SK-MEL-5 (cell line): ENCODE results near the gene ORAI2. TPM values are rescaled to one million over a fixed set of nuclear protein-coding genes. Genes with fewer than 3 reads are reported as not detected.

Source experiments
- small RNA-seq, 2 experiments: library from RNA; depleted of rRNA; stranded (forward); fragments of <200 nt; gene quantifications; one replicate each; pipeline ENCODE3, GENCODE V24; 2014
- total RNA-seq: library from RNA; depleted of rRNA; stranded (reverse); fragments of >200 nt; shearing (Covaris generic); gene quantifications from 2 replicates; pipeline ENCODE4 v1.2.3, GENCODE V29; 2014; rRNA removed

The ORAI2 gene
- total RNA-seq, 1 experiment from 2014 or later: 22.3 TPM

Small RNA genes within 50 kb of the gene (small RNA-seq; reads per million reads assigned to genes)
- 0 reads per million in 2 experiments for gene MIR548O

Other genes with a start within 250 kb of the ORAI2 start
- gene SH2B2, start 146.7 kb upstream of the ORAI2 start, total RNA-seq: 2.5 and 4.5 TPM in 2 replicates
- not detected in 2 replicates for gene SPDYE6, start 77.1 kb upstream of the ORAI2 start, total RNA-seq
- gene PRKRIP1, start 37.2 kb upstream of the ORAI2 start, total RNA-seq: 25.8 and 25.9 TPM in 2 replicates
- gene ALKBH4, start 31.3 kb downstream of the ORAI2 start, total RNA-seq: 17.9 and 19.5 TPM in 2 replicates
- gene LRWD1, start 31.4 kb downstream of the ORAI2 start, total RNA-seq: 33.3 and 37.2 TPM in 2 replicates
- gene POLR2J, start 45.3 kb downstream of the ORAI2 start, total RNA-seq: 81.3 and 105 TPM in 2 replicates
- 1.1 and 2.7 TPM in 2 replicates for gene RASA4B, start 84.2 kb downstream of the ORAI2 start, total RNA-seq
- 1.8 and 2.3 TPM in 2 replicates for gene UPK3BL2, start 110.1 kb downstream of the ORAI2 start, total RNA-seq
- not detected in 2 replicates for gene SPDYE2, start 117.7 kb downstream of the ORAI2 start, total RNA-seq
- gene POLR2J3, start 139.0 kb downstream of the ORAI2 start, total RNA-seq: 15.2 and 16.2 TPM in 2 replicates
- gene RASA4, start 183.2 kb downstream of the ORAI2 start, total RNA-seq: 0.61 and 1.2 TPM in 2 replicates
- 5.6 and 7.8 TPM in 2 replicates for gene UPK3BL1, start 209.2 kb downstream of the ORAI2 start, total RNA-seq
- gene SPDYE2B, start 216.7 kb downstream of the ORAI2 start, total RNA-seq: not detected in 2 replicates
- 2.4 and 2.5 TPM in 2 replicates for gene POLR2J2, start 238.1 kb downstream of the ORAI2 start, total RNA-seq